Bronchial epithelial cell (primary cell): ENCODE results near the gene EWSR1. TPM values are rescaled to one million over a fixed set of nuclear protein-coding genes. Genes with fewer than 3 reads are reported as not detected.

Experiments used
- DNase-seq: peaks from one replicate; pipeline ENCODE4 v3.0.0-alpha.2; 2010; ENCODE audit warnings: low read depth
- FAIRE-seq: peaks from 2 replicates; lab custom pipeline; 2011; peaks lifted over from hg19 to GRCh38; lab: Jason Lieb, UNC
- H3K27me3 ChIP-seq: 2 replicates; pipeline ENCODE4 v1.5.1; 2011; ENCODE audit warnings: low read length; ENCODE audit not compliant: control insufficient read depth, insufficient read depth
- H3K36me3 ChIP-seq: 2 replicates; pipeline ENCODE4 v1.5.1; 2011; ENCODE audit warnings: low read length; ENCODE audit not compliant: control insufficient read depth, insufficient read depth
- H3K4me3 ChIP-seq: 2 replicates; pipeline ENCODE4 v1.5.1; 2011; ENCODE audit warnings: mild to moderate bottlenecking, low read depth, low read length, control low read depth
- CTCF ChIP-seq: IDR thresholded peaks from 2 replicates; pipeline ENCODE4 v1.5.1; 2011; ENCODE audit warnings: mild to moderate bottlenecking, moderate library complexity, low read length, control low read depth, inconsistent platforms; ENCODE audit not compliant: insufficient read depth, severe bottlenecking
- total RNA-seq: library from RNA; depleted of rRNA; stranded (reverse); fragments of >200 nt; gene quantifications from 2 replicates; pipeline ENCODE4 v1.2.1, GENCODE V29; 2014

The EWSR1 gene
- total RNA-seq, 1 donor from 2014 or later: 87.1 TPM

- H3K4me3 ChIP-seq: no peak overlapping the region
- FAIRE-seq (no peak), DNase-seq (no peak)
- H3K27me3 ChIP-seq: no peaks in the 10 kb centered on the region
- peaks cover 25% of the 10 kb centered on the region for H3K36me3 ChIP-seq
- no peak for TF ChIP-seq CTCF
Measured at GRCh38 chr22:29290061-29290460, 22.0 kb downstream of the EWSR1 start.

GRCh38 chr22:29291215-29291614 is 23.1 kb downstream of the EWSR1 start:
- no peak for TF ChIP-seq CTCF
- H3K36me3 ChIP-seq: peaks cover 27% of the 10 kb centered on the region
- no peak for DNase-seq
- no peaks in the 10 kb centered on the region for H3K27me3 ChIP-seq
- no peak for FAIRE-seq
- H3K4me3 ChIP-seq: no peak overlapping the region

GRCh38 chr22:29292379-29292778 is 24.3 kb downstream of the EWSR1 start:
- Histone ChIP-seq H3K27me3 (no peaks in the 10 kb centered on the region), H3K4me3 (no peak overlapping the region), H3K36me3 (peaks cover 28% of the 10 kb centered on the region)
- DNase-seq: no peak
- no peak for FAIRE-seq
- TF ChIP-seq CTCF: no peak

GRCh38 chr22:29298641-29299040 is 30.6 kb downstream of the EWSR1 start:
- Histone ChIP-seq H3K4me3 (no peak overlapping the region), H3K27me3 (no peaks in the 10 kb centered on the region), H3K36me3 (peaks cover 26% of the 10 kb centered on the region)
- DNase-seq: no peak
- FAIRE-seq: no peak
- no peak for TF ChIP-seq CTCF

GRCh38 chr22:29299136-29299900 is 31.2 kb downstream of the EWSR1 start:
- peaks cover 26% of the 10 kb centered on the region for H3K36me3 ChIP-seq
- FAIRE-seq: peak; percentile 52

More at GRCh38 chr22:29299136-29299900, 31.2 kb downstream of the EWSR1 start:
- TF ChIP-seq CTCF: no peak
- H3K27me3 ChIP-seq: no peaks in the 10 kb centered on the region
- H3K4me3 ChIP-seq: no peak overlapping the region
- no peak for DNase-seq
